Glomerular visceral epithelial cell (primary cell): Measurements from ENCODE around the gene ZSWIM6.
A peak's percentile ranks its signal among the peaks of the same experiment; 100 is the strongest.

Experiments used
- DNase-seq: peaks from one replicate; pipeline ENCODE4 v3.0.0-alpha.2; 2016; ENCODE audit errors: extremely low spot score

The ZSWIM6 gene

GRCh38 chr5:61331407-61332357 lies at the start of gene ZSWIM6:
TSS of gene ZSWIM6 (plus strand) at chr5:61332258. CDS start at chr5:61332273, 15 bp downstream.
- peak; percentile 100 for DNase-seq

GRCh38 chr5:61283471-61283870 lies 48.6 kb upstream of the ZSWIM6 start:
- no peak for DNase-seq

DNA sequence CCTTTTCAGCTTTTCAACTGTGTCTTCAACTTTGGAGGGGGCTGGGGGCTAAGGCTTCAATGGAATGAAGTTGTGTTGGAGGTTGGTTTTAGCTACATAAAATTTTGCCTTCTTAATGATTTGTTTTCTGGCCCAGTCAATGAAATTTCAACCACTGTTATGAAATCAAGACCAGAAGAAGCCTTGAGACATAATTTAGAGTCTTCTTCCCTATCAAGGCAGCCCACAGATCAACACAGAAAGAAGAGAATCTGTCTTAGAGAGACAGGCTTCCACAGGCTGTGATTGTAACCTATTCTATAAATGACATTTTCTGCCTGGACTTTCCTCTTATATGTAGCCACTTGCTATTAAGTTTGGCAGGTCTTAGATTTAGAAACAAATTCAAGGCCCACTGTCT lies 46.5 kb upstream of the ZSWIM6 start:
- no peak for DNase-seq

DNA sequence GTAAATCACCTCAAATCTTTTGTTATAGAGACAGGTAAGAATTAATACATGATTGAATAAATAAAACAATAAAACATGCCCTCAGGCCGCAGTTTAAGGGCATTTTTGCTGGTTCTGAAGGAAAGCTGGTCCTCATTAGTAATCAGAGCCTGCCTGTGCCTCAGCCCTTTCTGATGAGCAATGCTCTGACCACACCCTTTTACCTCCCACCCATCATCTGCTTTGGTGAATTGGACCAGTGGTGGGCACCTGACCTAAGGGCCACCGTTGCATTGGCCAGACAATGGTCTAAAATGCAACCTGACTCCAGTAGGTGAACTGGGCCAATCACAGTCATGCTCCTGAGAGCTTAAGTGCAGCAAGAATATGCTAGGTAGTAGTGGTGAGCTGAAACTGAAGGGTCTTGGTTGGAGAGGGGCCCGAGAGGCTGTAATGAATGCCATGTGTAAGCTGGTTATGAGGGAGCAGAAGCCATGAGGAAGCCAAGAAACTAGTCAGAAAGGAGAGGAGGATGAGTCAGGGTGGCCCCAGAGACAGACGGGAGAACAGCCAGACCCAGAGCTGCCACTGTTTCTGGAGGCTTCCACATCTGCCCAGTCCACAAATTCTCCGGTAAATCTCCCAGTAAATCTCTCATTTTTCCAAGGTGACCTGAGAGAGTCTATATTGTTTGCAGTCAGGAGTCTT lies 45.5 kb upstream of the ZSWIM6 start:
- no peak for DNase-seq

DNA sequence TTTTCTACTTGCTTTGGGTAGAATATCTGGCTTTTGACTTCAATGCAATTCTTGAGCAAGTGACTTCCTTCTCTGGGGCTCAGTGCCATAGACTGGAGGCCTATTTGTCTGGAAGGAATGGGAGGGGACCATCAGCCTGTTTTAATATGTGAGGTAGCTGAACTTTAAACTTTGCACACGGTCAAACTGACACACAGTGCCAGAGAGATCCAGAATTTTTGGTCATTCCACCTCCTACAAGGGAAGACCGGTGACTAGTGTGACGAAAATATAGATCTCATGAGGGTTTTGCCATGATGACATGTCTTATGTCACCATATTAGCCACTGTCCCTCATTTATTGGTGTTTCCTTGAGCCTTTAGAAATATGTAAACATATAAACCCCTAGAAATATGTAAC lies 44.6 kb upstream of the ZSWIM6 start:
- no peak for DNase-seq

GRCh38 chr5:61289241-61289640 lies 42.8 kb upstream of the ZSWIM6 start:
- DNase-seq: no peak

GRCh38 chr5:61289669-61290306 lies 42.3 kb upstream of the ZSWIM6 start:
- DNase-seq: peak; percentile 47

DNA sequence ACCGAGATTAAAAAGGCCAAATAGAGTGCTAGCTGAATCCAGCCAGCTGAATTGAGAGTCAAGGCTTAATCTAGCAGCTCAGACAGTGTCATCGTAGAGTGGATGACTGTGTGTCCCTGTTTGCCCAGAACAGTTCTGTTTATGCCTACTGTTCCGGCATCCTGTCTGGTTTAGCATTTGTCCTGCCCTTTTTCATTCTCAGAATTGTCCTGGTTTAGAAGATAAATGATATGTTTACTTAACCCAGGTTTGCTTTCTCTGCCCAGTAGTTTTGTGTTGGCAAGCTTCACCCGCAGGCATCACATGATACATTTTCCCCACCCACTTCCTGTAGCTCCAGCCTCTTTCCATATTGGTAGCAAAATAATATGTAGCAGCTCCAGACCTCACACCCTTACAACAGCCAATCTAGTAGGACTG lies 41.3 kb upstream of the ZSWIM6 start:
- DNase-seq: no peak

DNA sequence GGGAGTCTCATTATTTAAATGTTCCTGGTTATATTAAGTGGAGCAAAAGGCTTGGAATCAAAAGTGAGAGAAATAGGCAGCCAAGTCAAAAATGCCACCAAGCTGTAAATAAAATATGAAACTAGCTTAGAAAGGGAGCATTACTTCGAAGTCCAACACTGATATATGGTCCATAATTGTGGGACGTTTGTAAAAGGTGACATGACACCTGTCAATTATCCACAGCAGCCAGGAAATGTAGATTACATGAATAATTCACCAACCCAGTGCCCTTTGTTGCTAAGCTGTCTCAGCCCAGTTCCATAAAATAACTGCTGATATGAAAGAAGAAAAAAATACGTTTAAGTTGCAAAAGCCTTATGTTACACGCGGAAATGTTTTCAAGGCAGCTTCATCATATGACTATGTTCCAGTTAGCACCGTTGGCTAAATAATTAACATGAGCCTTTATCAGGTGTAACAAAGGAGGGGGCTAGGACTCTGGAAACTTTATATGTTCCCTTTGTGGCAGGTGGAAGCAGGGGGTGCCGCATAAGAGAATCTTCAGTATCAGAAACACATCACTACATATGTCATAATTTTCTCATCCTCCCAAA lies 39.9 kb upstream of the ZSWIM6 start:
- no peak for DNase-seq

- no peak for DNase-seq
Observed at GRCh38 chr5:61293071-61293470, 39.0 kb upstream of the ZSWIM6 start.

- DNase-seq: no peak
Observed at GRCh38 chr5:61293873-61294272, 38.2 kb upstream of the ZSWIM6 start.

GRCh38 chr5:61295365-61295764 lies 36.7 kb upstream of the ZSWIM6 start:
- peak; percentile 66 for DNase-seq

GRCh38 chr5:61298066-61298465 lies 34.0 kb upstream of the ZSWIM6 start:
- no peak for DNase-seq

- no peak for DNase-seq
Observed at GRCh38 chr5:61298580-61298979, 33.5 kb upstream of the ZSWIM6 start.

- DNase-seq: no peak
Observed at GRCh38 chr5:61299261-61299681, 32.8 kb upstream of the ZSWIM6 start.

DNA sequence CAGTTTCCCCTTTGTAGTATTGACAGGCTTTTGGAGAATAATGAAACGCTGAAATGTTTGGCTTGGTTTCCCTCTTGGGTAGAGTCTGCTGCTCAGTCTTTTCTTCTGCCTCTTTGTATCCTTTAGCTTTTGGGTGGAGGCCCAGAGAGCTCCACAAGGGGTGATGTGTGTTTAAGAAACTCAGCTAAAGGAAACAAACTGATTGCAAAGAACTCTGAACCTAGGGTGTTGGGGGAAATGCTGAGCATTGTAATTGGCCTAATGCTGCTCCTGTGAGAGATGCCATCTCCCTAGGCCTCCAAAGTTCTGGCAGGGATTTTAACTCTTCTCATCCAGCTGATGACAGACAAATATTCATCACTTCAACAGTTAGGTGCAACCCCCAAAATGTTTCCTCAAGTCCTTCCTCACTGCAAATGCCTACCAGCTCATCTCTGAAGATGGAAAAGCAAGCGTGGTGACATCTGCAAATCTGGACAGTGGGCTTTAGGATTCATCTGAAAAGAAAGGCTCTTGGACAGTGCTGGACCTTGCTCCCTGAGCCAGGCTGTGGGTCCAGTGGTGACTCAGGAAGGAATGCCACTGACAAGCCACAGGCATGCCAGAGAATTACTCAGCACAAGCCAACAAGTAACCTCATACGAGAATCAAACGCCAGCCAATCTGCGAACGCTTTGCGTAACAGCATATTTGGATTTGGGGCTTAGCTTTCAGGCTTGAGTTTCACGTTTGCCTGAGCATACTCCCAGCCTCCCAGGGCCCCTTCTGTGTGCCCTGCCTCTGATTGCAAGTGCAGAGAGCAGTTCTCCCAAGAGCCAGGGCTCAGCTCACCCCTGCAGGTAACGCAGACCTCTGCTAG lies 30.5 kb upstream of the ZSWIM6 start:
- DNase-seq: peak; percentile 98

GRCh38 chr5:61302200-61302563 lies 29.9 kb upstream of the ZSWIM6 start:
- no peak for DNase-seq

GRCh38 chr5:61303346-61303745 lies 28.7 kb upstream of the ZSWIM6 start:
- no peak for DNase-seq

DNA sequence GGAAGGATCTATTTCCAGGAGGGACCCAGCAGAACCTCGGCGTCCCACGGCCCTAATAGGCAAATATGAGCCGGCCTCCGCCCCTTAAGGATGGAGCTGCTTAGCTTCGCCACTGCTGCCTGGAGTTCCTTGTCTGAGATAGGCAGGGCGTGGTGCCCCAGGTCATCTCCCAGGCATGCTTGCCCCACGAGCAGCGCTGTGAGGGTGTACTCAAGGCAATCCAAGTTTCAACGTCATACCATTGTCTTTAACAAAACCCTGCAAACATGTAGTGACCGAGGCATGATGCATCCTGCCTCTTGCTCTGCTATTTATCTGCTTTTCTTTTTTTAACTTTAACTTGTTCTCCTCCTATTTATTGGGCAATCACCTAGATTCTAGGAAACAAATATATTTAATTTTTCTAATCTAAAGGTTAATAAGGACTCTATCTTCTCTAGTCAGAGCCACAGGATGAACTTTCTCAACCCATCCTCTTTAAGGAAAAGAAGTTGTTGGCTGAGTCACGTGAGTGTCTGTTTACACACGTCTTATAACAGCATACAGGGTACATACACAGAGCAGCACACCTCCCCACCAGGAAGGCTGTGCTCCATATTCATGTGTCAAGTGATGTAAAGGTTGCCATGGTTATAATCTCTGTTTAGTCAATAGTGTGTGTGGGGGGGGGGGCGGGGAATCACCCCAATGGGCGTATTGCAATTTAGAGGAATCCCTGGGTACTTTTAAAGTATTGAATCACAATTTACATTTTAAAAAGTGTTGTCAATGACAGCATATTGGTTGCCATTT lies 27.3 kb upstream of the ZSWIM6 start:
- DNase-seq: peak; percentile 40

- DNase-seq: peak; percentile 72
Observed at GRCh38 chr5:61306531-61307131, 25.4 kb upstream of the ZSWIM6 start.
